AG09309 (cell line): Measurements from ENCODE around the gene ADPRS.

Experiments
- DNase-seq: peaks from one replicate; pipeline ENCODE4 v3.0.0-alpha.2; 2010; ENCODE audit warnings: low read depth
- H3K4me3 ChIP-seq: 2 replicates; pipeline ENCODE4 v1.5.1; 2011; ENCODE audit warnings: mild to moderate bottlenecking, low read depth, low read length, moderate library complexity; ENCODE audit not compliant: control insufficient read depth
- CTCF ChIP-seq: IDR thresholded peaks from 2 replicates; pipeline ENCODE4 v1.5.1; 2011; ENCODE audit warnings: mild to moderate bottlenecking, low read depth, low read length, inconsistent platforms; ENCODE audit not compliant: insufficient read depth, control insufficient read depth; ENCODE audit errors: missing control alignments

Gene ADPRS

GRCh38 chr1:36097693-36098585 lies 9.2 kb downstream of the ADPRS start:
- no peak for TF ChIP-seq CTCF
- no peak overlapping the region for H3K4me3 ChIP-seq
- DNase-seq = no peak

- H3K4me3 ChIP-seq = no peak overlapping the region
- no peak for DNase-seq
- TF ChIP-seq CTCF = no peak
Observed at GRCh38 chr1:36098650-36099365, 10.1 kb downstream of the ADPRS start.

- no peak overlapping the region for H3K4me3 ChIP-seq
Observed at GRCh38 chr1:36099681-36100341, 11.1 kb downstream of the ADPRS start.

GRCh38 chr1:36100376-36100775 lies 11.7 kb downstream of the ADPRS start:
- no peak overlapping the region for H3K4me3 ChIP-seq
- TF ChIP-seq CTCF = no peak
- no peak for DNase-seq

More at GRCh38 chr1:36099681-36100341, 11.1 kb downstream of the ADPRS start:
- peak; percentile 89 for TF ChIP-seq CTCF
- DNase-seq = no peak

GRCh38 chr1:36101546-36101945 lies 12.9 kb downstream of the ADPRS start:
- H3K4me3 ChIP-seq = no peak overlapping the region
- TF ChIP-seq CTCF = no peak
- DNase-seq = no peak

- no peak for DNase-seq
- H3K4me3 ChIP-seq = no peak overlapping the region
- no peak for TF ChIP-seq CTCF
Observed at GRCh38 chr1:36106269-36106668, 17.6 kb downstream of the ADPRS start.
